GM12865 (cell line): ENCODE results near the gene CAD.
A peak's percentile ranks its signal among the peaks of the same experiment; 100 is the strongest.
"Not testable (repeated sequence)": the region's sequence is repeated elsewhere in the genome, so short reads cannot be mapped to it uniquely, and the experiment has no call there.

ENCODE experiments used
- DNase-seq: peaks from one replicate; pipeline ENCODE4 v3.0.0; 2010; ENCODE audit warnings: low read depth
- H3K4me3 ChIP-seq: 2 replicates; pipeline ENCODE4 v1.5.1; 2011; ENCODE audit warnings: mild to moderate bottlenecking, low read depth, low read length, control low read depth
- CTCF ChIP-seq: IDR thresholded peaks from 2 replicates; pipeline ENCODE4 v1.5.1; 2011; ENCODE audit warnings: low read length, control low read depth, low read depth, inconsistent platforms; ENCODE audit not compliant: insufficient read depth; ENCODE audit errors: missing control alignments

The CAD gene

GRCh38 chr2:27217173-27218121, at the start of gene CAD:
Gene CAD (plus strand): TSS chr2:27217369. CDS start chr2:27217552, 183 bp downstream.
- peak; percentile 94 for DNase-seq
- peak; percentile 14 for TF ChIP-seq CTCF

GRCh38 chr2:27170581-27171337, 46.4 kb upstream of the CAD start:
- no peak for DNase-seq
- no peak for TF ChIP-seq CTCF
- H3K4me3 ChIP-seq: no peak overlapping the region

More at GRCh38 chr2:27217173-27218121, at the start of gene CAD:
- peak within 1 kb of the TSS; percentile 97 for H3K4me3 ChIP-seq

GRCh38 chr2:27171351-27171848, 45.8 kb upstream of the CAD start:
- no peak overlapping the region for H3K4me3 ChIP-seq
- TF ChIP-seq CTCF: no peak
- DNase-seq: no peak

GRCh38 chr2:27174638-27175037, 42.5 kb upstream of the CAD start:
- no peak overlapping the region for H3K4me3 ChIP-seq

GRCh38 chr2:27175330-27175729, 41.8 kb upstream of the CAD start:
- TF ChIP-seq CTCF: no peak
- no peak overlapping the region for H3K4me3 ChIP-seq
- DNase-seq: no peak

More at GRCh38 chr2:27174638-27175037, 42.5 kb upstream of the CAD start:
- peak; percentile 32 for DNase-seq
- TF ChIP-seq CTCF: no peak

- H3K4me3 ChIP-seq: not testable (repeated sequence)
Observed at GRCh38 chr2:27175781-27176180, 41.4 kb upstream of the CAD start.

More at GRCh38 chr2:27175781-27176180, 41.4 kb upstream of the CAD start:
- not testable (repeated sequence) for DNase-seq
